ENCODE measurements around the gene AKAP6.

The AKAP6 gene

GRCh38 chr14:32630701-32631100, 301.6 kb downstream of the AKAP6 start:
- DNase-seq = no peak

GRCh38 chr14:32633224-32633859, 304.2 kb downstream of the AKAP6 start:
- DNase-seq = no peak

- DNase-seq = no peak
Measured at GRCh38 chr14:32633930-32634329, 304.8 kb downstream of the AKAP6 start.

GRCh38 chr14:32635061-32635719, 306.1 kb downstream of the AKAP6 start:
- no peak for DNase-seq

DNA sequence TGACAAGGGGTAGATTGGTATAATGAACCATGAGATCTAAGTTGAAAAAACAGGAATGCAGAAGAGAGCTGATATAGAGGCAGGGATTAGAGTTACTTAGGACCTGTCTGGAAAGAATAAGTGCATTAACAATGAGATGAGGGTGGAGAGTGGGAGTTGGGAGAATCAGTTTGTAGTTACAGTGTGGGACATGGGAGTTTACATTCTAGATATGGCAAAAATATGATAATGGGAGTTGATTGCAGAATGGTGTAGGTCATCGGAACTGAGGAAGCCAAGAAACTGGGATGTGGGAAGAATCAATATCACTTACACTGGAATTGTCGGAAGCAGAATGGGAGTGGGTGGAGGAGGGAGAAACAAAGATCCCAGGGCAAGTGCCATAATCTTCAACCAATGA, 308.5 kb downstream of the AKAP6 start:
- DNase-seq = no peak

- DNase-seq = no peak
Measured at GRCh38 chr14:32639208-32639607, 310.1 kb downstream of the AKAP6 start.

GRCh38 chr14:32645551-32645950, 316.5 kb downstream of the AKAP6 start:
- no peak for DNase-seq

GRCh38 chr14:32648434-32648833, 319.3 kb downstream of the AKAP6 start:
- DNase-seq = no peak

DNA sequence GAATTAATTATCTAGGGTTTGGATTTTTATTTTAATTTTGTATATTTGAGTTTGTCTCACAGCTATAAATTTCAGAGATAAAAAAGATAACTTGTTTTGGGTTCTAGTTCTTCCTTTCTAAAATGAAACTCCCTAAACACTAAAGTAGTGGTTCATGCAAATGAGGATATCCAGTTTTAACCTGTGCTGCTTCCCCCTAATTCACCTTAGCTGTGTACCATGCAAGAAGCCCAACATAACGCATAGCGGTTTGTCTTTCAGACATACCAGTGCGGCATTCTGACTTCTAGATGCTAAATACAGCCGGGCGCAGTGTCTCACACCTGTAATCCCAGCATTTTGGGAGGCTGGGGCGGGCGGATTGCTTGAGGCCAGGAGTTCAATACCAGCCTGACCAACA, 320.9 kb downstream of the AKAP6 start:
- DNase-seq = no peak

DNA sequence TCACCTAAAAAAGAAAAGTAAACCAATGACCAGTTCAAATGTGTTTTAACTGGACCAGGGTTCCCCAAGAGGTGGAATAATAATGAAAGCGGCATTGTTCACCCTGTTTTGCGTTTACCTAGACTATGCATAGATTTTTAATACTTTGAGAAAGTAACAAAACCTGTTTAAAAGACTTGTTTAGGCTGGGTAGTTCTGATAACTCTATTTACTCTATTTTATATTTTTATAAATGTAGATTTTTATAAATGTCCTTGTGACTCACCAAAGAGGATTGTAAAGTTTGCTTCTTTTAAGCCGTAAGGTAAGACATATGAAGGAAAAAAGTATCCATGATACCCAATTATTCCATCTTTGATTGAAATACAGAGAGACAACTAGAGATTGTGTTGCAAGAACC, 321.6 kb downstream of the AKAP6 start:
- DNase-seq = no peak

GRCh38 chr14:32654106-32654505, 325.0 kb downstream of the AKAP6 start:
- no peak for DNase-seq

- DNase-seq = no peak
Measured at GRCh38 chr14:32656601-32657000, 327.5 kb downstream of the AKAP6 start.

DNA sequence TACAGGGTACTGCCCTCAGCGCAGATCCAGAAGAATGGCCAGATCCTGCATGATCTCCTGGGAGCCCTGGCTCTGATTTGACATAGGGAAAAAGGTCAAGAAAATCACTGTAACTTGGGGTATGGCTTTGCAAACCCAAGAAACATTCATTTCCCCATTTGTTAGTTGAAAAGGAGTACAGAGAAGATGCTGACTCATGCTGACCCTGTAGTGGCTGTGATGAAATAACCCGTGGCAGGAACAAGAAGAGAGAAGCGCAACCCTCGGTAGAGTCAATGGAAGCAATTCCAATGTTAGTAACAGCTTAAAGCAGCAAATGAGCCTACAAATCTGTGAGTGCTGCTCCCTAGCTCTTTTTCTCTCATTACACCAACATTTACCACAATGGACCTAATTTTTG, 328.0 kb downstream of the AKAP6 start:
- no peak for DNase-seq

- no peak for DNase-seq
Measured at GRCh38 chr14:32661216-32661615, 332.1 kb downstream of the AKAP6 start.

DNA sequence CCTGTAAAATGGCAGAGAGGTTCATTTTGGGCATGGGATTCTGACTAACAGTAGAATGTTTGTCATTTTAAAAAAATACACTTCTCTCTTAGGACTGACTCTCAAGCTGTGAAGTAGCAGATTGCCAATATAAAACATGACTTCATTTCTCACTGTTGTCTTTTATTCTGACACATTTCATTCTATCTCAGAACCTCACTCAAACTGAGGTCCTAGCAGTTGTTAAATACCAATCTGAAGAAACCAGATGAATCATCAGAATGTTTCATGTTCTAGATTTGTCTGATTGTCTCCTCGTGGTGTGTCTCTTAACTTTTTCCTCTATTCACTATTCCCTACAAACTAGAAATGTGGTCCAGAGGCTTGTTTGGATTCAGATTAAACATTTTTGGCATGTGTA, 333.1 kb downstream of the AKAP6 start:
- no peak for DNase-seq

GRCh38 chr14:32666308-32666707, 337.2 kb downstream of the AKAP6 start:
- DNase-seq = no peak

GRCh38 chr14:32667287-32667686, 338.2 kb downstream of the AKAP6 start:
- no peak for DNase-seq

- no peak for DNase-seq
Measured at GRCh38 chr14:32667791-32668190, 338.7 kb downstream of the AKAP6 start.

DNA sequence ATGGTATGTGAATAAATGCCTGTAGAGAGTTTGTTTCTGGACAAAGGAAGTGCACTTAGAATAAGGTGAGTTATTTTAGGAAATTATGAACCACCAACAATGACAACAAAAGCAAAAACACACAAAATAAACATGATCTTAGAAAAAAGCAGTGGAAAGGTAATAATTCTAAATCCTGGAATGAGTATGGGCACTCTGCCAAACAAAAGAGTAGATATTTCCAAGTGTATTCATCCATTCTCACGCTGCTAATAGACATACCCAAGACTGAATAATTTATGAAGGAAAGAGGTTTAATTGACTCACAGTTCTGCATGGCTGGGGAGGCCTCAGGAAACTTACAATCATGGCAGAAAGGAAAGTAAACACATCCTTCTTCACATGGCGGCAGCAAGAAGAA, 340.3 kb downstream of the AKAP6 start:
- DNase-seq = no peak

GRCh38 chr14:32675433-32675832, 346.3 kb downstream of the AKAP6 start:
- DNase-seq = no peak

DNA sequence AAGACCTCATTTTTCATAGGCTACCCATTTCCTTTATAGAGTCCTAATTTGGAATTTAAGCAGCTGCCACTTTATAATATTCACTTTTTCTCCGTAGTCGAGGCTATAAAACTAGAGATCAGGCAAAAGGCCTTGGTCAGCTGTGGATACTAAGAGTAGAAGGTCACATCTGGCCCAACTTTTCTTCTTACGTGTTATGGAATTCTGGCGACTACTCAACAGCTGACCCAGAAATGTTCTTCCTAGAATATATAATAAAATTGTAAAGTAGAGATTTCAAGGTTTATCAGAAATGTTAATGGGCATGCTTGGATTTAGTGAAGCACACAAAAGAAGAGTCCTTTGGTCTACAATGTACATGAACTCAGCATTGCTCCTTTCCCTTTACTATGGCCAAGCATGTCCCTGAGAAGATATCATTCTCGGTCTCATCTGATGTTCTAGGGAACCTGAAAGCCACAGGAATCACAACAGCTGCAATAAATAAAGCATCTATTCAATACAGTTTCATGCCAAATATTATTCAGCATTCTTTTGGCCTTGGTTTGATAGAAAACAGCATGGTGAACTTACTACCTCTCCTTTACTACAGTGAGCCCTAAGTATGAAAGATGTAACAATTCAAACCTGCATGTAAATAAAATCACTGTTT, 348.2 kb downstream of the AKAP6 start:
- DNase-seq = no peak

- DNase-seq = no peak
Measured at GRCh38 chr14:32678088-32678487, 349.0 kb downstream of the AKAP6 start.

DNA sequence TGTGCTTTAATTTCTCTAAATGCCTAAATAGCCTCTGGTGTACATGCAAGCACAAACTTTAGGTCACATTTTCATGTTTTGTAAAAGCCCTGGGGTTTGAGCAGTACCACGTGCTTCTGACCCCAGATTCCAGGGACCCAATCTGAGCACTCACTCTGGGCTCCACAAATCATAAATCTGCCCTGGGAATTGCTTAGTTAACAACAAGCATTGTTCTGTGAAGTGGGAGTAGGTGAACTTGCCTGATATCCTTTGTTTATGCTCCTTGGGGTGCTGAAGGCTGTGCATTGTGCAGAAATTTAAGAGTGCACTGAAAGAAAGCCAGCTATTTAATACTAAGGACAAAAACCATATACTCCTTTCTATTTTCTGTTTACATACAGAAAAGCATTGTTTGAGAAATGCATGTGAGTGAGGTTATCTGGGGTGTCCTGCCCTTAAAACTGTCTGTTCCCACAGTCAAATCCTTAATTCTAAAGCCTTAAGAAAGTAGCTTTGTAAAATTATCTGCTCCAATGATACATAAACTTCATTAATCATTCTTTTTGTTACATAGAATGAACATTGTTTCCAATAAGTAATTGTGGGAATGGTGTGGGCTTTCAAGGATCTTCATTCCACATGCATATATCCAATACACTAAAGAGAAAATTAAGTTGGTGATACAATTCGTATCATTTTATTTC, 351.0 kb downstream of the AKAP6 start:
- no peak for DNase-seq

GRCh38 chr14:32681598-32681997, 352.5 kb downstream of the AKAP6 start:
- no peak for DNase-seq
